Gastroesophageal sphincter (tissue), 4 donors: ENCODE measurements around the gene COQ8B. TPM values are rescaled to one million over a fixed set of nuclear protein-coding genes. Genes with fewer than 3 reads are reported as not detected.

Experiments
- ATAC-seq: fragments of 150-250 bp; one replicate; pipeline ENCODE4 v1.9.1; 2016; ENCODE audit warnings: mild to moderate bottlenecking, moderate library complexity
- H3K27ac ChIP-seq, 4 donors: fragments of 200-600 bp; sonication (generic) in 3 of 4; 1 replicate in 3 of 4; 2 replicates in 1 of 4; pipeline ENCODE4 v1.5.1; 2016 to 2019
- H3K27me3 ChIP-seq: fragments of 200-600 bp; sonication (generic); one replicate; pipeline ENCODE4 v1.5.1; 2019
- H3K36me3 ChIP-seq, 2 donors: fragments of 200-600 bp; sonication (generic); one replicate each; pipeline ENCODE4 v1.5.1; 2019; ENCODE audit warnings: control low read depth in 1 of 2
- H3K4me1 ChIP-seq, 3 donors: fragments of 200-600 bp; sonication (generic); 1 replicate in 2 of 3; 2 replicates in 1 of 3; pipeline ENCODE4 v1.5.1; 2016 to 2019; ENCODE audit warnings: control low read depth in 2 of 3
- H3K4me3 ChIP-seq, 2 donors: fragments of 200-600 bp; sonication (generic); one replicate each; pipeline ENCODE4 v1.5.1; 2019; ENCODE audit warnings: mild to moderate bottlenecking in 1 of 2, moderate library complexity in 1 of 2
- H3K9me3 ChIP-seq, 3 donors: fragments of 200-600 bp; sonication (generic); one replicate each; pipeline ENCODE4 v1.5.1; 2017 to 2019; ENCODE audit warnings: control low read depth in 2 of 3
- CTCF ChIP-seq, 4 experiments: fragments of 200-600 bp in 2 of 4; fragments of 450-650 bp in 2 of 4; sonication (generic) in 1 of 4; IDR thresholded peaks; one replicate each; pipeline ENCODE4 v1.5.1; 2017 to 2019; ENCODE audit warnings: antibody characterized with exemption in 4 of 4, mild to moderate bottlenecking in 2 of 4, moderate library complexity in 2 of 4
- EP300 ChIP-seq: sonication (generic); formaldehyde crosslinking; IDR thresholded peaks from one replicate; pipeline ENCODE4 v1.6.1; 2017; ENCODE audit warnings: antibody characterized with exemption, mild to moderate bottlenecking
- POLR2A ChIP-seq, 2 donors: fragments of 450-650 bp; IDR thresholded peaks; one replicate each; pipeline ENCODE4 v1.6.1; 2017; ENCODE audit warnings: antibody characterized with exemption in 2 of 2, mild to moderate bottlenecking in 2 of 2, moderate library complexity in 1 of 2
- POLR2AphosphoS5 ChIP-seq: sonication (generic); formaldehyde crosslinking; IDR thresholded peaks from one replicate; pipeline ENCODE4 v1.6.1; 2017; ENCODE audit warnings: antibody characterized with exemption
- WGBS, 2 donors: methylation state at CpG; one replicate each; pipeline ENCODE4 v1.1.5; 2018; ENCODE audit warnings: low coverage in 1 of 2; 5-methylcytosine and 5-hydroxymethylcytosine counted together
- total RNA-seq, 4 donors: library from RNA; depleted of rRNA; stranded (reverse); fragments of >200 nt; gene quantifications; one replicate each; pipeline ENCODE4 v1.1.0, GENCODE V29; 2016

The COQ8B gene
- total RNA-seq, 4 donors from 2014 or later: 27.3 to 50.5 (median 44.7) TPM

GRCh38 chr19:40697007-40697406, 19.7 kb downstream of the COQ8B start:
- 86% methylated on average over 1 to 6 of the region's 6 CpGs for whole genome bisulfite sequencing, 2 donors

DNA sequence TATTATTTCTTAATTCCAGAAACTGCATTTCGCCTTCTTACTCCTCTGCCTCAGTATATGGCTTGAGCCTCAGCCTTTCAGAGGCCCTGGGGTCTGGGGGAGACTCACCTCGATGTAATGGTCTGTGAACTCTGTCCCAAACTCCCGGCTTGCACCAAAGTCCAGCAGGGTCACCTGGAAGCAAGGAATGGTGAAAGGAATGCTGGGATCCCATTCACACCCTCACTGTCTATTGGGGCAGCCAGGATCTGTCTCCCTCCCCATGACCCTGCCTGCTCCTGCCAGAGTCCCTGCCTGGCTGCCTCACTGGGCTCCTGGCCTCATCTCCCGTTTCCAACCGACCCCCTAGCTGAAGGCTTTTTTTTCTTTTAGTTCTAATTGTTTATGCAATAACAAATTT, 20.8 kb downstream of the COQ8B start:
- no peak for ATAC-seq
- no peaks in the 10 kb centered on the region for H3K9me3 ChIP-seq
- no peak overlapping the region for H3K4me3 ChIP-seq
- no peaks in the 10 kb centered on the region for H3K27me3 ChIP-seq
- H3K4me1 ChIP-seq: peaks cover 0 to 13% (median 8%) of the 10 kb centered on the region in 3 donors
- H3K36me3 ChIP-seq: peaks cover 0 to 89% of the 10 kb centered on the region in 2 donors
- H3K27ac ChIP-seq: no peak overlapping the region
- no peak for TF ChIP-seq POLR2A (IDR thresholded peaks at IDR 0.05)
- no peak for TF ChIP-seq CTCF (IDR thresholded peaks at IDR 0.05)
- no peak for TF ChIP-seq EP300
- TF ChIP-seq POLR2AphosphoS5: no peak
- 81 to 86% methylated on average over 4 of the region's 5 CpGs for WGBS, 2 donors

More at GRCh38 chr19:40697007-40697406, 19.7 kb downstream of the COQ8B start:
- H3K4me1 ChIP-seq: peaks cover 0 to 2% (median 0%) of the 10 kb centered on the region in 3 donors
- no peaks in the 10 kb centered on the region for H3K9me3 ChIP-seq
- no peak for ATAC-seq
- H3K36me3 ChIP-seq: peaks cover 0 to 97% of the 10 kb centered on the region in 2 donors
- H3K4me3 ChIP-seq: no peak overlapping the region
- no peaks in the 10 kb centered on the region for H3K27me3 ChIP-seq
- TF ChIP-seq EP300: no peak
- TF ChIP-seq CTCF (IDR thresholded peaks at IDR 0.05): no peak
- no peak overlapping the region for H3K27ac ChIP-seq

GRCh38 chr19:40693896-40694295, 22.8 kb downstream of the COQ8B start:
- Histone ChIP-seq H3K36me3 (peaks cover 0 to 69% of the 10 kb centered on the region in 2 donors), H3K4me1 (peaks cover 0 to 28% (median 16%) of the 10 kb centered on the region in 3 donors), H3K27ac (no peak overlapping the region), H3K9me3 (no peaks in the 10 kb centered on the region), H3K27me3 (no peaks in the 10 kb centered on the region), H3K4me3 (no peak overlapping the region)
- TF ChIP-seq POLR2A (IDR thresholded peaks at IDR 0.05) (no peak), EP300 (no peak), POLR2AphosphoS5 (no peak), CTCF (IDR thresholded peaks at IDR 0.05) (no peak)
- WGBS, 2 donors: 67% methylated on average over 1 of the region's 4 CpGs; no CpG with 5 or more reads in 1 of the 2 donors
- no peak for ATAC-seq

- no peak overlapping the region for H3K4me3 ChIP-seq
- H3K4me1 ChIP-seq: peaks cover 0 to 34% (median 17%) of the 10 kb centered on the region in 3 donors
- peak overlapping the region in 2 of 4 donors; percentile 94 to 95 for H3K27ac ChIP-seq
- TF ChIP-seq EP300 (no peak), POLR2A (IDR thresholded peaks at IDR 0.05) (no peak), POLR2AphosphoS5 (no peak), CTCF (IDR thresholded peaks at IDR 0.05) (no peak)
- 83% methylated on average over 8 of the region's 11 CpGs; no CpG with 5 or more reads in 1 of the 2 donors for WGBS, 2 donors
- no peak for ATAC-seq
- no peaks in the 10 kb centered on the region for H3K9me3 ChIP-seq
- H3K27me3 ChIP-seq: no peaks in the 10 kb centered on the region
- H3K36me3 ChIP-seq: peaks cover 0 to 62% of the 10 kb centered on the region in 2 donors
These were observed 23.4 kb downstream of the COQ8B start for GRCh38 chr19:40693150-40693788.

DNA sequence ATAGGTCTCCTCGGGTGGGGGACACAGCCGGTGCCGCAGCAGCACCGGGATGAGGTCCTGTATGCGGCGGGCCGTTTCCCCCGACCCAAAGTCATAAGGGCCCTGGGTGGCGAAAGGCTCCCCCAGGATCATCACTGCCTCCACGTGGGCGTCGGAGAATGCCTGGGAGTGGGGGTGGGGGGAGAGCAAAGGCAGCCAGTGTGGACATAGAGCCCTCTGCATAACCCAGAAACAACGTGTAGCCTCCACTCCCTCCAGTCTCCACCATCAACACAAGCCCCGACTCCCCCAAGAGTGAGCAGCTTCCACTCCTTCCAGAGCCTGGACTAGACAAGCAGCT, 24.5 kb downstream of the COQ8B start:
- Histone ChIP-seq H3K4me3 (no peak overlapping the region), H3K9me3 (no peaks in the 10 kb centered on the region), H3K4me1 (peaks cover 0 to 45% (median 17%) of the 10 kb centered on the region in 3 donors), H3K27me3 (no peaks in the 10 kb centered on the region), H3K27ac (peak overlapping the region in 3 of 4 donors; percentile 88 to 95 (median 94)), H3K36me3 (peaks cover 0 to 53% of the 10 kb centered on the region in 2 donors)
- TF ChIP-seq POLR2AphosphoS5 (no peak), EP300 (no peak), CTCF (IDR thresholded peaks at IDR 0.05) (no peak), POLR2A (IDR thresholded peaks at IDR 0.05) (no peak)
- no peak for ATAC-seq
- WGBS, 2 donors: 60% methylated on average over 1 of the region's 14 CpGs; no CpG with 5 or more reads in 1 of the 2 donors
